CD8-positive, alpha-beta memory T cell (primary cell): ENCODE data around the gene TCF7. TPM values are rescaled to one million over a fixed set of nuclear protein-coding genes. Genes with fewer than 3 reads are reported as not detected.

Experiments used
- CTCF ChIA-PET: fragments of 350-600 bp; sonication (Branson Sonifier 250); formaldehyde crosslinking; loops from one replicate; lab custom pipeline; 2021; ENCODE audit warnings: antibody characterized with exemption; lab: Charles Lee
- POLR2A ChIA-PET: fragments of 350-600 bp; sonication (Branson Sonifier 250); formaldehyde crosslinking; loops from one replicate; lab custom pipeline; 2021; ENCODE audit warnings: antibody characterized with exemption; lab: Charles Lee
- DNase-seq, 5 donors: peaks; one replicate each; pipeline versions ENCODE4 v3.0.0 to v3.0.0-alpha.2; 2020 to 2022; ENCODE audit warnings: mixed read lengths in 1 of 5
- H3K27ac ChIP-seq: one replicate; pipeline ENCODE4 v1.7.0; 2013; ENCODE audit warnings: low read depth, mild to moderate bottlenecking, low read length, moderate library complexity
- H3K27me3 ChIP-seq: 2 replicates; pipeline ENCODE4 v1.7.0; 2013; ENCODE audit warnings: low read length, mild to moderate bottlenecking; ENCODE audit not compliant: insufficient read depth, poor library complexity, severe bottlenecking
- H3K36me3 ChIP-seq: 2 replicates; pipeline ENCODE4 v1.7.0; 2013; ENCODE audit warnings: mild to moderate bottlenecking, low read length, moderate library complexity; ENCODE audit not compliant: insufficient read depth
- H3K4me1 ChIP-seq: 2 replicates; pipeline ENCODE4 v1.7.0; 2013; ENCODE audit warnings: mild to moderate bottlenecking, low read length, moderate library complexity; ENCODE audit not compliant: insufficient read depth
- H3K4me3 ChIP-seq: 2 replicates; pipeline ENCODE4 v1.7.0; 2013; ENCODE audit warnings: mild to moderate bottlenecking, low read length
- H3K9me3 ChIP-seq: 2 replicates; pipeline ENCODE4 v1.7.0; 2013; ENCODE audit warnings: mild to moderate bottlenecking, low read length
- H3K27ac Mint-ChIP-seq, 8 donors: one replicate each; pipeline ENCODE4 v1.8.0; 2020 to 2021; ENCODE audit warnings: mixed read lengths in 8 of 8, mild to moderate bottlenecking in 6 of 8, inconsistent platforms in 3 of 8, moderate library complexity in 3 of 8
- H3K27me3 Mint-ChIP-seq, 2 donors: one replicate each; pipeline ENCODE4 v1.8.0; 2020 to 2021; ENCODE audit warnings: mixed read lengths in 2 of 2, mild to moderate bottlenecking in 1 of 2, moderate library complexity in 1 of 2
- H3K36me3 Mint-ChIP-seq, 3 donors: one replicate each; pipeline ENCODE4 v1.8.0; 2020 to 2021; ENCODE audit warnings: mixed read lengths in 3 of 3, inconsistent platforms in 1 of 3, mild to moderate bottlenecking in 1 of 3
- H3K4me1 Mint-ChIP-seq, 3 donors: one replicate each; pipeline ENCODE4 v1.8.0; 2020 to 2021; ENCODE audit warnings: mixed read lengths in 3 of 3, inconsistent platforms in 1 of 3, mild to moderate bottlenecking in 1 of 3
- H3K4me3 Mint-ChIP-seq, 7 donors: one replicate each; pipeline ENCODE4 v1.8.0; 2020 to 2021; ENCODE audit warnings: mixed read lengths in 7 of 7, mild to moderate bottlenecking in 6 of 7, moderate library complexity in 4 of 7, inconsistent platforms in 2 of 7
- H3K9me3 Mint-ChIP-seq, 5 donors: one replicate each; pipeline ENCODE4 v1.8.0; 2020 to 2022; ENCODE audit warnings: mixed read lengths in 5 of 5, mild to moderate bottlenecking in 3 of 5, moderate library complexity in 2 of 5, inconsistent platforms in 1 of 5
- polyA plus RNA-seq: library from polyadenylated mRNA; unstranded; fragments of 300-500 nt; fragmentation: Illumina TruSeq; gene quantifications from one replicate; pipeline ENCODE4 v1.2.3, GENCODE V29; 2021
- total RNA-seq, 2 experiments: library from RNA; stranded (reverse); gene quantifications; one replicate each; pipeline ENCODE4 v1.2.3, GENCODE V29; 2021

TCF7 gene
- total and polyA plus RNA-seq, 3 experiments from 2014 or later, result 85.2 to 344 (median 89.7) TPM

GRCh38 chr5:134133188-134133994, 18.9 kb downstream of the TCF7 start:
- peak overlapping the region; percentile 72 to 99 (median 94) for H3K4me3 Mint-ChIP-seq
- peaks cover 0 to 2% (median 0%) of the 10 kb centered on the region in 5 donors for H3K9me3 Mint-ChIP-seq
- H3K9me3 ChIP-seq, result no peaks in the 10 kb centered on the region
- peak overlapping the region; percentile 92 to 100 (median 98) for H3K27ac Mint-ChIP-seq
- ChIA-PET POLR2A (interaction anchor here (0.8 to 16.0 kb wide), 11 partner anchors 10 to 94 kb away, joined by 3 to 272 read pairs (median 5); partner anchors contain the start of gene TCF7), CTCF (interaction anchor here (1.4 to 26.0 kb wide), 3 partner anchors 8 to 91 kb away, joined by 10 to 429 read pairs (median 39); no protein-coding TSS in a partner anchor)
- peak overlapping the region; percentile 78 for H3K27ac ChIP-seq
- peak in 3 of 5 donors; percentile 1 to 51 (median 9) for DNase-seq
- H3K27me3 Mint-ChIP-seq, result no peaks in the 10 kb centered on the region
- peaks cover 62% of the 10 kb centered on the region for H3K36me3 ChIP-seq
- no peaks in the 10 kb centered on the region for H3K27me3 ChIP-seq
- H3K36me3 Mint-ChIP-seq, result peaks cover 24 to 96% (median 31%) of the 10 kb centered on the region in 3 donors
- peak overlapping the region; percentile 67 for H3K4me3 ChIP-seq
- H3K4me1 ChIP-seq, result peaks cover 100% of the 10 kb centered on the region
- H3K4me1 Mint-ChIP-seq, result peaks cover 91 to 99% (median 99%) of the 10 kb centered on the region in 3 donors

- Histone ChIP-seq H3K9me3 (no peaks in the 10 kb centered on the region), H3K27ac (no peak overlapping the region), H3K27me3 (no peaks in the 10 kb centered on the region), H3K4me3 (peak overlapping the region; percentile 67), H3K36me3 (peaks cover 63% of the 10 kb centered on the region), H3K4me1 (peaks cover 100% of the 10 kb centered on the region)
- peak overlapping the region; percentile 84 to 100 (median 97) for H3K27ac Mint-ChIP-seq
- H3K27me3 Mint-ChIP-seq, result no peaks in the 10 kb centered on the region
- ChIA-PET POLR2A (interaction anchor here (0.8 to 16.0 kb wide), 6 partner anchors 10 to 94 kb away, joined by 3 to 272 read pairs (median 5); partner anchors contain the start of gene TCF7), CTCF (interaction anchor here (5.7 to 26.0 kb wide), 2 partner anchors 11 to 92 kb away, joined by 39 to 429 read pairs; no protein-coding TSS in a partner anchor)
- H3K36me3 Mint-ChIP-seq, result peaks cover 24 to 96% (median 31%) of the 10 kb centered on the region in 3 donors
- peaks cover 0 to 2% (median 0%) of the 10 kb centered on the region in 5 donors for H3K9me3 Mint-ChIP-seq
- peaks cover 90 to 99% (median 99%) of the 10 kb centered on the region in 3 donors for H3K4me1 Mint-ChIP-seq
- peak in 2 of 5 donors; percentile 0 to 34 for DNase-seq
- peak overlapping the region in 4 of 7 donors; percentile 78 to 99 (median 96) for H3K4me3 Mint-ChIP-seq
Observed at GRCh38 chr5:134133995-134134541, 19.6 kb downstream of the TCF7 start.

GRCh38 chr5:134135091-134135655, 20.7 kb downstream of the TCF7 start:
- Histone ChIP-seq H3K27ac (no peak overlapping the region), H3K9me3 (no peaks in the 10 kb centered on the region), H3K4me3 (peak overlapping the region; percentile 31), H3K36me3 (peaks cover 72% of the 10 kb centered on the region), H3K4me1 (peaks cover 100% of the 10 kb centered on the region), H3K27me3 (no peaks in the 10 kb centered on the region)
- ChIA-PET POLR2A (interaction anchor here (0.6 to 16.0 kb wide), 3 partner anchors 18 to 390 kb away, joined by 3 to 272 read pairs (median 3); partner anchors contain the start of gene TCF7), CTCF (interaction anchor here (5.7 to 26.0 kb wide), 2 partner anchors 10 to 93 kb away, joined by 39 to 429 read pairs; no protein-coding TSS in a partner anchor)
- Mint-ChIP-seq H3K9me3 (peaks cover 0 to 2% (median 0%) of the 10 kb centered on the region in 5 donors), H3K36me3 (peaks cover 21 to 96% (median 28%) of the 10 kb centered on the region in 3 donors), H3K4me3 (peak overlapping the region; percentile 49 to 78 (median 72)), H3K27ac (peak overlapping the region; percentile 87 to 100 (median 96)), H3K4me1 (peaks cover 90 to 99% (median 99%) of the 10 kb centered on the region in 3 donors), H3K27me3 (no peaks in the 10 kb centered on the region)
- peak in 1 of 5 donors; percentile 27 for DNase-seq

- peaks cover 80% of the 10 kb centered on the region for H3K36me3 ChIP-seq
- H3K9me3 ChIP-seq, result no peaks in the 10 kb centered on the region
- peaks cover 18 to 96% (median 23%) of the 10 kb centered on the region in 3 donors for H3K36me3 Mint-ChIP-seq
- peaks cover 100% of the 10 kb centered on the region for H3K4me1 ChIP-seq
- no peak overlapping the region for H3K27ac ChIP-seq
- POLR2A ChIA-PET, result interaction anchor here (1.4 to 16.0 kb wide), 2 partner anchors 19 to 33 kb away, joined by 3 to 272 read pairs; partner anchors contain the start of gene TCF7
- no peaks in the 10 kb centered on the region for H3K27me3 ChIP-seq
- peak overlapping the region; percentile 87 to 100 (median 96) for H3K27ac Mint-ChIP-seq
- peak overlapping the region; percentile 31 for H3K4me3 ChIP-seq
- peak in 1 of 5 donors; percentile 21 for DNase-seq
- peaks cover 90 to 99% (median 98%) of the 10 kb centered on the region in 3 donors for H3K4me1 Mint-ChIP-seq
- peak overlapping the region; percentile 49 to 78 (median 72) for H3K4me3 Mint-ChIP-seq
- CTCF ChIA-PET, result interaction anchor here (5.7 to 26.0 kb wide), 2 partner anchors 9 to 94 kb away, joined by 39 to 429 read pairs; no protein-coding TSS in a partner anchor
- H3K9me3 Mint-ChIP-seq, result no peaks in the 10 kb centered on the region
- H3K27me3 Mint-ChIP-seq, result no peaks in the 10 kb centered on the region
Observed at GRCh38 chr5:134136221-134136631, 21.7 kb downstream of the TCF7 start.

GRCh38 chr5:134136771-134137170, 22.3 kb downstream of the TCF7 start:
- peak overlapping the region; percentile 31 for H3K4me3 ChIP-seq

GRCh38 chr5:134138416-134139376, 24.2 kb downstream of the TCF7 start:
- DNase-seq, result peak in 1 of 5 donors; percentile 50
- Mint-ChIP-seq H3K9me3 (no peaks in the 10 kb centered on the region), H3K36me3 (peaks cover 10 to 96% (median 24%) of the 10 kb centered on the region in 3 donors), H3K4me1 (peaks cover 72 to 98% (median 91%) of the 10 kb centered on the region in 3 donors), H3K4me3 (peak overlapping the region in 5 of 7 donors; percentile 11 to 49 (median 28)), H3K27me3 (no peaks in the 10 kb centered on the region), H3K27ac (peak overlapping the region; percentile 86 to 100 (median 96))
- H3K4me1 ChIP-seq, result peaks cover 77% of the 10 kb centered on the region
- no peaks in the 10 kb centered on the region for H3K27me3 ChIP-seq
- H3K4me3 ChIP-seq, result no peak overlapping the region
- ChIA-PET POLR2A (interaction anchor here (0.8 to 5.3 kb wide), 12 partner anchors 8 to 99 kb away, joined by 3 to 48 read pairs (median 8); partner anchors contain the start of gene TCF7), CTCF (interaction anchor here (0.8 to 26.0 kb wide), 5 partner anchors 9 to 159 kb away, joined by 3 to 429 read pairs (median 8); no protein-coding TSS in a partner anchor)
- H3K27ac ChIP-seq, result peak overlapping the region; percentile 20
- no peaks in the 10 kb centered on the region for H3K9me3 ChIP-seq
- H3K36me3 ChIP-seq, result peaks cover 84% of the 10 kb centered on the region

More at GRCh38 chr5:134136771-134137170, 22.3 kb downstream of the TCF7 start:
- peaks cover 80% of the 10 kb centered on the region for H3K36me3 ChIP-seq
- Mint-ChIP-seq H3K27ac (peak overlapping the region; percentile 86 to 100 (median 96)), H3K4me1 (peaks cover 90 to 99% (median 98%) of the 10 kb centered on the region in 3 donors), H3K4me3 (peak overlapping the region in 6 of 7 donors; percentile 45 to 78 (median 64)), H3K9me3 (no peaks in the 10 kb centered on the region), H3K36me3 (peaks cover 18 to 97% (median 27%) of the 10 kb centered on the region in 3 donors), H3K27me3 (no peaks in the 10 kb centered on the region)
- H3K27me3 ChIP-seq, result no peaks in the 10 kb centered on the region
- ChIA-PET POLR2A (interaction anchor here (2.1 to 5.3 kb wide), 3 partner anchors 10 to 22 kb away, joined by 9 to 48 read pairs (median 16); partner anchors contain the start of gene TCF7), CTCF (interaction anchor here (0.6 to 26.0 kb wide), 3 partner anchors 9 to 95 kb away, joined by 3 to 429 read pairs (median 39); no protein-coding TSS in a partner anchor)
- no peaks in the 10 kb centered on the region for H3K9me3 ChIP-seq
- H3K27ac ChIP-seq, result no peak overlapping the region
- DNase-seq, result no peak
- H3K4me1 ChIP-seq, result peaks cover 96% of the 10 kb centered on the region
